Activated CD8-positive, alpha-beta T cell treated with anti-CD3 and anti-CD28 coated beads, Interleukin-2, amount 10 ng/mL, durations not matched to agents 7 days and 5 days (primary cell): Measurements from ENCODE around the gene EPN1. TPM values are rescaled to one million over a fixed set of nuclear protein-coding genes. Genes with fewer than 3 reads are reported as not detected.

Experiments used
- ATAC-seq: fragments of 150-1000 bp; cut with Tn5 transposase; one replicate; pipeline ENCODE4 v1.10.0; 2021; ENCODE audit warnings: moderate library complexity
- CTCF ChIA-PET: fragments of 350-600 bp; sonication (Branson Sonifier 250); formaldehyde crosslinking; loops from one replicate; lab custom pipeline; 2021; ENCODE audit warnings: antibody characterized with exemption; lab: Charles Lee
- POLR2A ChIA-PET: fragments of 350-600 bp; sonication (Branson Sonifier 250); formaldehyde crosslinking; loops from one replicate; lab custom pipeline; 2021; ENCODE audit warnings: antibody characterized with exemption; lab: Charles Lee
- DNase-seq: peaks from one replicate; pipeline ENCODE4 v3.0.0-alpha.2; 2020
- H3K27ac Mint-ChIP-seq: one replicate; pipeline ENCODE4 v1.8.0; 2021; ENCODE audit warnings: mild to moderate bottlenecking, mixed read lengths
- H3K27me3 Mint-ChIP-seq: one replicate; pipeline ENCODE4 v1.8.0; 2021; ENCODE audit warnings: low read depth, mixed read lengths
- H3K36me3 Mint-ChIP-seq: one replicate; pipeline ENCODE4 v1.8.0; 2021; ENCODE audit warnings: low read depth, mixed read lengths
- H3K4me1 Mint-ChIP-seq: one replicate; pipeline ENCODE4 v1.8.0; 2021; ENCODE audit warnings: low read depth, mixed read lengths
- H3K4me3 Mint-ChIP-seq: one replicate; pipeline ENCODE4 v1.8.0; 2021; ENCODE audit warnings: mild to moderate bottlenecking, mixed read lengths
- H3K9me3 Mint-ChIP-seq: one replicate; pipeline ENCODE4 v1.8.0; 2022; ENCODE audit warnings: mixed read lengths; ENCODE audit not compliant: insufficient read depth
- total RNA-seq, 2 experiments: library from RNA; stranded (reverse); gene quantifications; one replicate each; pipeline ENCODE4 v1.2.3, GENCODE V29; 2021

Gene EPN1
- total RNA-seq, 2 experiments from 2014 or later: 63.6 to 67.0 TPM

DNA sequence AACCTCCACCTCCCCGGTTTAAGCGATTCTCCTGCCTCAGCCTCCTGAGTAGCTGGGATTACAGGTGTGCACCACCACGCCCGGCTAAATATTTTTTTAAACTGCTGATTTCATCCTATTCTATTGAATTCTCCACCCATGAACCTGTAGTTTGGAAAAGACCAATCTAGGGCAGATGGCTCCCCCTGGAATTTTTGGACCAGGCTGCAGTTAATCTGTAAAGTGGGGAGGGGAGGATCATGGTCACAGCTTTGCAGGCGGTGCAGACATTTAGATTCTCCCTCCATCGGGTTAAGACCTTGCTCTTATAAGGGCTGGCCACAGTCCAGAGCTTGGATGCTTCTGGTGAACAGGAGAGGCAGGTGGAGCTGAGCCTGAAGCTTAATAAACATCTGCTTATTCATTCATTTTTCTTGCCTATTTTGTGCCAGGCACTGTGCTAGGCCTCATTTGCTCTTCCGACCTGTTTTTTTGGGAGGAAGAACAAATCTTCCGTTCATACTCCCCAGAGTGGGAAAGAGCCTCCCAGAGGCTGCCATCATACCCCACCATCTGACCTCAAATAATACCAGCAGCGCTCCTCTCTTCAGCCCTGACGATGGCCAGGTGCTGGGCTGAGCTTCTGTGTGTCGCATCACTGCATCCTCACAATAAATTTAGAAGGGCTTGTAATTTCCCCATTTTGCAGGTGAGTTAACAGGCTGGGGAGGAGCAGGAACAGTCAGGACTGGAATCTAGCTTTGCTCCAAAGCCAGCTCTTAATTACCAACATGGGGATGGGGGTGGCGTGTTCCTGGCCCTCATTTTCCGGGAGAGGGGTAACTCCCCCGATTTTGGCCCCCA lies 27.9 kb upstream of the EPN1 start:
- Mint-ChIP-seq H3K4me3 (peak overlapping the region; percentile 78), H3K27me3 (no peaks in the 10 kb centered on the region), H3K27ac (peak overlapping the region; percentile 80), H3K36me3 (peaks cover 25% of the 10 kb centered on the region), H3K4me1 (peaks cover 48% of the 10 kb centered on the region), H3K9me3 (no peaks in the 10 kb centered on the region)
- CTCF ChIA-PET: interaction anchor here (0.9 to 4.7 kb wide), 6 partner anchors 9 to 180 kb away, joined by 3 to 39 read pairs (median 4); no protein-coding TSS in a partner anchor
- ATAC-seq (no peak), DNase-seq (no peak)
- POLR2A ChIA-PET: interaction anchor here (0.7 to 2.0 kb wide), 4 partner anchors 8 to 47 kb away, joined by 3 to 8 read pairs (median 4); partner anchors contain the start of gene FIZ1

DNA sequence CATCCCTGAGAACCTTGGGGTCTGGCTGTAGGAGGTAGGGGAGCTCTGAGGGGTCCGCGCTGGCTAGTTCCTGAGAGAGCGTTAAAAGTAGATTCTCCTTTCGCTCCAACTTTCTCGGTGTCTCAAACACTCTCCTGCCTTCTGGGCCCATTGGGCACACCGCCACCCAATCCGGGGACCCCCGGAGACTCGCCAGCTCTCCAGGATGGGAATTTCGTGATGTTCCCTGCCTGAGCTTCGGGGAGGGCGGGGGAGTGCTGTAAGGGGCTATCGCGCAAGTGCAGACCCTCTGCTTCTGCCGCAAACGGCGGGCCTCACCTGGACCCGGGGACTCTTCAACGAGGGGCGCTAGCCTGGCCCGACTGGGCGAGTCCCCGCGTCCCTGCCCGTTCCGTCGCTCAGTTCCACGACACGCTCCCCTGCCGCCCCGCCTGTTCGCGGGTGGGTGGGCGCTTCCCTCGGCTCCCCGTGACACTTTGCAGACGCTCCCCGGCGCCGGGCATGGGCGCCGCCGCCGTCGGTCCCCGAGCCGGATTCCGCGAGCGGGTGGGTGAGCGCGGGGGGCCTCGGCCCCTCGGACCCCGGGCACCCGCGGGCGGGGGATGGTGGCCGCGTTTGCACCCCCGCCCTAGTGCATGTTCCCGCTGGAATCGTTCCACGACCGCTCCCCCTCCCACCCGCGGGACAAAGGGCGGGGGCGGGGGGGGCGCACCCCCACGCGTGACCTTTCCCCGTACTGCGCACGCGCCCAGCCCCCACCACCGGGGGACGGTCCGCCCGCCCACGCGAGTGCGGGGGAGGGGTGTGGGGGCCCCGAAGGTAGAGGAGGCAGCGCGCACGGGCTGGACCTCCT lies 27.1 kb upstream of the EPN1 start, which contains the start of gene CCDC106:
Gene CCDC106 (plus strand): TSS at position 481 of the 853 bp plus-strand sequence. CDS start 835 bp downstream, outside the sequence.
- Mint-ChIP-seq H3K36me3 (peaks cover 25% of the 10 kb centered on the region), H3K4me1 (peaks cover 45% of the 10 kb centered on the region), H3K9me3 (no peaks in the 10 kb centered on the region), H3K4me3 (peak within 1 kb of the TSS; percentile 78), H3K27me3 (no peaks in the 10 kb centered on the region), H3K27ac (peak within 1 kb of the TSS; percentile 80)
- DNase-seq: peak; percentile 47
- ChIA-PET POLR2A (interaction anchor here (0.7 to 2.0 kb wide), 4 partner anchors 9 to 48 kb away, joined by 3 to 8 read pairs (median 4); partner anchors contain the start of gene FIZ1), CTCF (interaction anchor here (1.2 to 4.7 kb wide), 7 partner anchors 8 to 144 kb away, joined by 3 to 39 read pairs (median 4); no protein-coding TSS in a partner anchor)
- ATAC-seq: peak; percentile 21

DNA sequence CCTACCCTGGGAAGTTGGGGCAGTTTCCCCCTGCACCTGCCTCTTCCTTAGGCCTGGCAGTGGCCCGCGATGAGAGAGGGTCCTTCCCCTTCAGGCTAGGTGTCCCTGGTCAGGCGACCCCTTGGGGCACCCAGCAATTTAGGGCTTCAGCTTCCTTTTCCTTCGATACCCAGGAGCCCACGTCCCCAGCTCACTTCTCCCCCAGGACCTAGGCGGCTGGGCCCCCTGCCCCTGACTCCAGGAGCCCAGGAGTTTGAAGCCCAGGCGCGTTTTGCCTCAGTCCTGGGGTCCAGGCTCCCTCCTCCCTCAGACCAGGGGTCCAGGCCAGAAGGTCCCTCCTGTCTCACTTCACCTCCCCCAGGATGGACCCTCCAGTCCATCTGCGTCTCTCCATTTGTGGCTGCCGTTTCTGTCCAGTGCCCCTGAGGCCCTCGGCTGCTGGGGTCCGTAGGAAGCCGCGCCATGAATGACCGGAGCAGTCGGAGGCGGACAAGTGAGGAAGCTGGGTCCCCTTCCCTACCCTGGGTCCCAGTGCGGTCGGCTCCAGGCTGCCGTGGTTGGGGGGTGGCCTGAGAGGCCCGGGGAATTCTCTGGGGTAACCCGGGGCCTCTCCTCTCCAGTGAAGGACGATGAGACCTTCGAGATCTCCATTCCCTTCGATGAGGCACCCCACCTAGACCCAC lies 26.3 kb upstream of the EPN1 start:
- ChIA-PET POLR2A (interaction anchor here (0.8 to 2.0 kb wide), 3 partner anchors 11 to 13 kb away, joined by 3 to 8 read pairs (median 3); no protein-coding TSS in a partner anchor), CTCF (interaction anchor here (1.4 to 4.7 kb wide), 3 partner anchors 9 to 16 kb away, joined by 3 to 39 read pairs (median 4); no protein-coding TSS in a partner anchor)
- Mint-ChIP-seq H3K27me3 (no peaks in the 10 kb centered on the region), H3K36me3 (peaks cover 22% of the 10 kb centered on the region), H3K4me1 (peaks cover 40% of the 10 kb centered on the region), H3K9me3 (no peaks in the 10 kb centered on the region), H3K4me3 (peak overlapping the region; percentile 75), H3K27ac (peak overlapping the region; percentile 68)
- ATAC-seq (no peak), DNase-seq (no peak)

DNA sequence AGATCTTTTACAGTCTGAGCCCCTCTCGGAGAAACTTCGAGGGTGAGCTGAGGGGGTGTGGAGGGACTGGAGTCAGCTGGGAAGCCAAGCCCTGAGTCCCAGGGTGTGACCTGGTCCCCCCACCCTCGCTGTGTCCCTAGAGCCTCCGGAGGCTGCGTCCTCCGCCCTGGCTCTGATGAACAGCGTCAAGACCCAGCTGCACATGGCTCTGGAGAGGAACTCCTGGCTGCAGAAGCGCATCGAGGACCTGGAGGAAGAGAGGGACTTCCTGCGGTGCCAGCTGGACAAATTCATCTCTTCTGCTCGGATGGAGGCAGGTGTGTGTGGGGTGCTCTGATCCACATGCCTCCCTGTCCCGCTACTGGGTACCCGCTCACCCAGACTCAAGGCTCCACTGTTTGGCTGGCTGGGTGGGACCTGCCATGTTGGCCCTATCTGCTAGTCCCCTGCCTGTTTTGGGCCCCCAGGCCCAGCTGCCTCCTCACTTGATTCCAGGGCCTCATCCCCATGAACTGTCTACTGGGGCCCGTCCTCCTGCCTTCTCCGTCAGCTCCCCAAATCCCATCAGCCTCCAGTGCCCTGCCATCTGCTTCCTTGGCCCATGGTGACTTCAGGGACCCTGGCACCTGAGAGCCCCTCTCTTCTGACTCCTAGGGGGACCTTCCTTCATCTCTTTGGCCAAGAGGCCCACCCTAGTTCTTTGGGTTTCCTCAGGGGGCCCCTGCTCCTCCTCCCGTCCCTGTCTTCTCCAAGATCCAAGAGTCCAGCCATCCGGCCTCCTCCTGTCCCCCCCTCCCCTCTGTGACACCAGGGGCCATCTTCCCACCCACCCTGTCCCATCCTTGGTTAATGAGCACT lies 25.5 kb upstream of the EPN1 start:
- peak overlapping the region; percentile 75 for H3K4me3 Mint-ChIP-seq
- H3K9me3 Mint-ChIP-seq: no peaks in the 10 kb centered on the region
- H3K27me3 Mint-ChIP-seq: no peaks in the 10 kb centered on the region
- ChIA-PET POLR2A (interaction anchor here (0.8 to 0.9 kb wide), 3 partner anchors 12 to 14 kb away, joined by 3 read pairs; no protein-coding TSS in a partner anchor), CTCF (interaction anchor here (1.4 to 4.7 kb wide), 3 partner anchors 10 to 17 kb away, joined by 3 to 39 read pairs (median 4); no protein-coding TSS in a partner anchor)
- peaks cover 39% of the 10 kb centered on the region for H3K4me1 Mint-ChIP-seq
- no peak for ATAC-seq
- no peak for DNase-seq
- H3K36me3 Mint-ChIP-seq: peaks cover 22% of the 10 kb centered on the region
- peak overlapping the region; percentile 77 for H3K27ac Mint-ChIP-seq

DNA sequence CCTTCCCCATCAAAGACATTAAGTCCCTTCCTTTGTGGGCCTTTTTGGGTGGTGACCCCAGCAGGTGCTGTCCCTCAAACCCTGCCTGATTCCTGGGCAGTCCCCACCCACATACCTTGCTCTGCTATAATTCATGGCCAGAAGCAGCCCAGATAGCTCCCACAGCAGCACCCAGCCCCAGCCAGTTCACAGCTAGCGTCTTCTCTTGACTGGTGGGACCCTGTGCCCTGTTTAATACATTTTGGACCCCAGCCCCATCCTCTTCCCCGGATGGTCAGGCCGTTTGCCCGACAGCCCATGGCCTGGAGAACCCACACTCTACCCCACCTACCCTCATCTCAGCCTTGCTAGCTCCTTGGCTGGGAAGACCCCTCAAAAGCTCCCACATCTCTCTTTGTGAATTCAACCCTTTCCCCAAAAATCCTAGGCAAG lies 24.9 kb upstream of the EPN1 start:
- Mint-ChIP-seq H3K36me3 (peaks cover 22% of the 10 kb centered on the region), H3K27ac (peak overlapping the region; percentile 41), H3K4me1 (peaks cover 34% of the 10 kb centered on the region), H3K27me3 (no peaks in the 10 kb centered on the region), H3K4me3 (peak overlapping the region; percentile 13), H3K9me3 (no peaks in the 10 kb centered on the region)
- DNase-seq (no peak), ATAC-seq (no peak)
- ChIA-PET POLR2A (interaction anchor here (0.8 kb wide), 1 partner anchor 13 kb away, joined by 3 read pairs; no protein-coding TSS in a partner anchor), CTCF (interaction anchor here (2.0 to 4.7 kb wide), 2 partner anchors 10 to 18 kb away, joined by 4 to 39 read pairs; no protein-coding TSS in a partner anchor)

DNA sequence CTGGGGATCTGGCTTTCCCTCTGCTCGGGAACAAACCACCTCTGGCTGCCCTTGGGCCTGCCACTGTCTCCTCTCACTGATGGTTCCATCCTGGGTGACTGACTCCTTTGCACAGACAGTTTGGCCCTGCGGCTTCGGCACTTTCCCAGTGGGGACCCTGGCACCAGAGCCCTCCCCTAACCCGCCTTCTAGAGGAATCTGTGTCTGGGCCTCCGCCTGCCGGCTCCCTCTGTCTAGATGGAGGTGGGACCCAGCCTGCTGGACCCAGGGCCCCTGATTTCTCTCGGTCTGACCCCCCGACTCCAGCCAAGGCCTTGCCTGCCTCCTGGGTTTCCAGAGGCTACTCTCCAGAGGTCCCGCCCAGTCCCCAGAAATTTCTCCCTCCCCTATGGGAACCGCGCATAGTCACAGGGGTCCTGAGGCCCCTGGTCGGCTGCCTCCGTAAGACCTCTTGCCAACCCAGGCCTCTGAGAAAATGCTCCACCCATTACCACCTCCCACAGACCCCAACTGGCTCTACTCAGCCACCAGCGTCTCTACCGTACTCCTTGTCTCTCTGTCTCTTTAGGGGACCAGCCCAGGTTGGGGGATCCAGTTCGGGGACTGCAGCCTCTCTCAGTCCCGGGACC lies 24.3 kb upstream of the EPN1 start:
- Mint-ChIP-seq H3K36me3 (peaks cover 18% of the 10 kb centered on the region), H3K27ac (no peak overlapping the region), H3K9me3 (no peaks in the 10 kb centered on the region), H3K4me1 (peaks cover 29% of the 10 kb centered on the region), H3K4me3 (peak overlapping the region; percentile 10), H3K27me3 (no peaks in the 10 kb centered on the region)
- ChIA-PET POLR2A (interaction anchor here (0.8 kb wide), 1 partner anchor 14 kb away, joined by 3 read pairs; no protein-coding TSS in a partner anchor), CTCF (interaction anchor here (4.7 kb wide), 1 partner anchor 18 kb away, joined by 39 read pairs; no protein-coding TSS in a partner anchor)
- DNase-seq (no peak), ATAC-seq (no peak)

DNA sequence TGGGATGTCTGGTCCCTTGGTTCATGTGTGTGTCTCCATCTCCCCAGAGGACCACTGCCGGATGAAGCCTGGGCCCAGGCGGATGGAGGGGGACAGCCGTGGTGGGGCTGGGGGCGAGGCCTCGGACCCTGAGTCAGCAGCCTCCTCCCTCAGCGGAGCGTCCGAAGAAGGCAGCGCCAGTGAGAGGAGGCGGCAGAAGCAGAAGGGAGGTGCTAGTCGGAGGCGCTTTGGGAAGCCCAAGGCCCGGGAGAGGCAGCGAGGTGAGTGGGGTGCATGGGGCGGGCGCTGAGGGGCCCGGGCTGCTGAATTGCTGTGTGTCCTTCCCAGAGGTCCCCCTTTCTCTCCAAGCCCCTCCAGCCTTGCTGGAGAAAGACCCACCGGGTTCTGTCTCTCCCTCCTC lies 23.8 kb upstream of the EPN1 start:
- H3K9me3 Mint-ChIP-seq: no peaks in the 10 kb centered on the region
- POLR2A ChIA-PET: no interaction called here
- H3K36me3 Mint-ChIP-seq: peaks cover 23% of the 10 kb centered on the region
- no peak overlapping the region for H3K4me3 Mint-ChIP-seq
- ATAC-seq: no peak
- no peak overlapping the region for H3K27ac Mint-ChIP-seq
- H3K4me1 Mint-ChIP-seq: peaks cover 34% of the 10 kb centered on the region
- no peaks in the 10 kb centered on the region for H3K27me3 Mint-ChIP-seq
- CTCF ChIA-PET: no interaction called here
- no peak for DNase-seq

DNA sequence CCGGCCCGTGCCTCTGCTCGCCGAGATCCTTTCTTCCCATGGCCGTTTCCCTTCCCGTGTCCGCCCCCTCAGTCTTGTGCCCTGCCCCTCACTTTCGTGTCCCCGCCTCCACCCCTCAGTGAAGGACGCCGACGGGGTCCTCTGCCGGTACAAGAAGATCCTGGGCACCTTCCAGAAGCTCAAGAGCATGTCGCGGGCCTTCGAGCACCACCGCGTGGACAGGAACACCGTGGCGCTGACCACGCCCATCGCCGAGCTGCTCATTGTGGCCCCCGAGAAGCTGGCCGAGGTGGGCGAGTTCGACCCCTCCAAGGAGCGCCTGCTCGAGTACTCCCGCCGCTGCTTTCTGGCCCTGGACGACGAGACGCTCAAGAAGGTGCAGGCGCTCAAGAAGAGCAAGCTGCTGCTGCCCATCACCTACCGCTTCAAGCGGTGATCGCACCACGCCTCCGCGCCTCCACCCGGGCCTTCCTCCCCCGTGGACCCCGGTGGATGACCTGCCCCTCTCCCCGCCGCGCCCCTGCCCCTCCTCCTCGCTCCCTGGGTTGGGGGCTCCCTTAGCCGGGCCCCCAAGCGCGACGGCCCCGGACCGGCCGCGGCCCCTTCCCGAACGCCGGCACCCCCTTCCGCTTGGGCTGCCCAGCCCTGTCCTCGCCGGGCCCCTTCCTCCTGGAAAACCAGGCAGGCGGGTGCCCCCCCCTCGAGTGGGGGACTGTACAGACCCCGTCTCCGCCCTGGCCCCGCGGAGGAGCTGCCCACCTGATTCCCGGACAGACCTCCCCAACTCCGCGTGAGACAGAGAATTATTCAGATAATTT lies 22.5 kb upstream of the EPN1 start:
- POLR2A ChIA-PET: interaction anchor here (0.6 to 1.4 kb wide), 3 partner anchors 10 to 21 kb away, joined by 3 to 5 read pairs (median 3); no protein-coding TSS in a partner anchor
- H3K4me1 Mint-ChIP-seq: peaks cover 39% of the 10 kb centered on the region
- no peaks in the 10 kb centered on the region for H3K27me3 Mint-ChIP-seq
- H3K27ac Mint-ChIP-seq: no peak overlapping the region
- H3K4me3 Mint-ChIP-seq: peak overlapping the region; percentile 13
- CTCF ChIA-PET: interaction anchor here (0.7 to 1.8 kb wide), 6 partner anchors 12 to 47 kb away, joined by 3 to 10 read pairs (median 4); partner anchors contain the start of gene ZNF865
- no peaks in the 10 kb centered on the region for H3K9me3 Mint-ChIP-seq
- DNase-seq (no peak), ATAC-seq (no peak)
- H3K36me3 Mint-ChIP-seq: peaks cover 30% of the 10 kb centered on the region
